ENCODE results near the gene RBMS2.
A peak's percentile ranks its signal among the peaks of the same experiment; 100 is the strongest.

DNA sequence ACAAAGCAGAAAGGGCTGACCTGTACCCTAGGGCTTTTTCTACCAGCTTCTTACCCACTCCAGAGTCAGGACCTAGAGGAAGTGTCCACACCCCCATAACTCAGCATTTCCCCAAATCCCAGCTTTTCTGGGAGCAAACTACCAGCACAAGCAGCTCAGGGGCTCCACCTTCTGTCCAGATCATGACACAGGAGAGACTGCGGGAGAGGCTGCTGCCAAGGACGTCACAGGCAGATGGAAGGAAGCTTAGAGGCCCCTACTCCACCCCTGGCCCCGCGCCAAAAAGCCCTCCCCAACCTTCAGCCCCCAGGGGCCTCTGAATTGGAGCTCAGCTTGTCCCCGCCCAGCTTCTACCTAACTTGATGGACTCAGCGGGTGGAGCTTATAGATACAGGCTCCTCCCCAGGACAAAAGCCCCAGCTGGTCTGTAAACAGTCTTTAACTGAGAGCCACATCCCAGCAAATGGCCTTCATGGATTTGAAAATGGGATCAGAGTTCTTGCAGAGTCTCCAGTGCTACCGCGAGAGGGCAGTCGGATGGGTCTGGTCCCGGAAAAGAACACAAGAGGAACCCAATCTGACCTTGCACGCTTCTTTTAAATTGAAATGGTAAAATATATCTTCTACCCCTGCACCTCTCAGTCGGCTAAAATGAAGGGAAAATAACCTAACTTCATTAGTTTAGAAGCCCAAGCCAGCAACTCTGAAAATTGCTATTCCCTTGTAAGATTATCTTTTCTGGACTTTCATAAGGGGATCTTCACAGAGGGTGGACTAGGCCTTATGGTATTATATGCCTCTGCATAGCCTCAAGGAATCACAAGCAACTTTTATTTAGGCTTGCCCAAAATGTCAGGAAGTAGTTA, 115.3 kb downstream of the RBMS2 start:
- TF ChIP-seq, protein P1, sequence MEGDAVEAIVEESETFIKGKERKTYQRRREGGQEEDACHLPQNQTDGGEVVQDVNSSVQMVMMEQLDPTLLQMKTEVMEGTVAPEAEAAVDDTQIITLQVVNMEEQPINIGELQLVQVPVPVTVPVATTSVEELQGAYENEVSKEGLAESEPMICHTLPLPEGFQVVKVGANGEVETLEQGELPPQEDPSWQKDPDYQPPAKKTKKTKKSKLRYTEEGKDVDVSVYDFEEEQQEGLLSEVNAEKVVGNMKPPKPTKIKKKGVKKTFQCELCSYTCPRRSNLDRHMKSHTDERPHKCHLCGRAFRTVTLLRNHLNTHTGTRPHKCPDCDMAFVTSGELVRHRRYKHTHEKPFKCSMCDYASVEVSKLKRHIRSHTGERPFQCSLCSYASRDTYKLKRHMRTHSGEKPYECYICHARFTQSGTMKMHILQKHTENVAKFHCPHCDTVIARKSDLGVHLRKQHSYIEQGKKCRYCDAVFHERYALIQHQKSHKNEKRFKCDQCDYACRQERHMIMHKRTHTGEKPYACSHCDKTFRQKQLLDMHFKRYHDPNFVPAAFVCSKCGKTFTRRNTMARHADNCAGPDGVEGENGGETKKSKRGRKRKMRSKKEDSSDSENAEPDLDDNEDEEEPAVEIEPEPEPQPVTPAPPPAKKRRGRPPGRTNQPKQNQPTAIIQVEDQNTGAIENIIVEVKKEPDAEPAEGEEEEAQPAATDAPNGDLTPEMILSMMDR (IDR thresholded peaks at IDR 0.05; ENCODE audit: low read length): peak; percentile 88
- no peak for TF ChIP-seq EZH2 (IDR thresholded peaks at IDR 0.05; ENCODE audit: borderline replicate concordance, low read length)
